SK-N-SH treated with all-trans-retinoic acid at 6 μM for 48 hours (cell line): ENCODE data around the gene BOLA3.

Experiments
- BACH2 ChIP-seq: fragments of 250-450 bp; sonication (Bioruptor Pico); IDR thresholded peaks from 2 replicates; pipeline ENCODE4 v1.9.0; 2021; ENCODE audit warnings: mild to moderate bottlenecking, borderline replicate concordance
- ISL1 ChIP-seq: fragments of 250-450 bp; sonication (Bioruptor Pico); IDR thresholded peaks from 2 replicates; pipeline ENCODE4 v2.1.2; 2022; ENCODE audit warnings: mild to moderate bottlenecking, moderate library complexity
- PATZ1 ChIP-seq: fragments of 250-450 bp; sonication (Bioruptor Pico); IDR thresholded peaks from 2 replicates; pipeline ENCODE4 v1.8.0; 2020; ENCODE audit warnings: mild to moderate bottlenecking, moderate library complexity, borderline replicate concordance
- POU6F1 ChIP-seq: fragments of 250-450 bp; sonication (Bioruptor Pico); IDR thresholded peaks from 2 replicates; pipeline ENCODE4 v1.8.0; 2021; ENCODE audit warnings: low read depth, mild to moderate bottlenecking, moderate library complexity, borderline replicate concordance
- RARB ChIP-seq: fragments of 250-450 bp; sonication (Bioruptor Pico); IDR thresholded peaks from 2 replicates; pipeline ENCODE4 v1.8.0; 2021; ENCODE audit warnings: mild to moderate bottlenecking, moderate library complexity
- SNAI2 ChIP-seq: fragments of 250-450 bp; sonication (Bioruptor Pico); IDR thresholded peaks from 2 replicates; pipeline ENCODE4 v1.5.0; 2020; ENCODE audit warnings: mild to moderate bottlenecking, moderate library complexity
- TCF4 ChIP-seq: fragments of 250-450 bp; sonication (Bioruptor Pico); IDR thresholded peaks from 2 replicates; pipeline ENCODE4 v1.8.0; 2021; ENCODE audit warnings: mild to moderate bottlenecking, moderate library complexity, borderline replicate concordance
- ZC3H10 ChIP-seq: fragments of 250-450 bp; sonication (Bioruptor Pico); IDR thresholded peaks from 2 replicates; pipeline ENCODE4 v1.5.1; 2021; ENCODE audit warnings: mild to moderate bottlenecking, moderate library complexity
- ZFP30 ChIP-seq: fragments of 450-650 bp; formaldehyde crosslinking; IDR thresholded peaks from 2 replicates; pipeline ENCODE4 v1.5.0; 2022; ENCODE audit warnings: mild to moderate bottlenecking, moderate library complexity

- TF ChIP-seq ZFP30 (no peak), BACH2 (CRISPR knock-in tag) (no peak), POU6F1 (CRISPR knock-in tag) (no peak), PATZ1 (CRISPR knock-in tag) (no peak), TCF4 (CRISPR knock-in tag) (no peak), SNAI2 (CRISPR knock-in tag) (no peak), ZC3H10 (no peak), RARB (no peak), ISL1 (CRISPR knock-in tag) (no peak)
Observed at GRCh38 chr2:74101574-74102300, 46.0 kb downstream of the BOLA3 start.
